Ovary (tissue), 9 donors: ENCODE measurements around the gene GSTT2. TPM values are rescaled to one million over a fixed set of nuclear protein-coding genes. Genes with fewer than 3 reads are reported as not detected.

Experiments used
- DNase-seq, 5 donors: peaks; one replicate each; pipeline ENCODE4 v3.0.0-alpha.2; 2019 to 2020
- H3K27ac ChIP-seq, 2 donors: fragments of 200-600 bp; one replicate each; pipeline versions ENCODE4 v1.5.1 to v1.8.0; 2019 to 2022
- H3K27me3 ChIP-seq: fragments of 200-600 bp; one replicate; pipeline ENCODE4 v1.8.0; 2022
- H3K36me3 ChIP-seq: fragments of 200-600 bp; sonication (generic); one replicate; pipeline ENCODE4 v1.5.1; 2019
- H3K4me1 ChIP-seq: one replicate; pipeline ENCODE4 v1.8.1; 2013; ENCODE audit warnings: mild to moderate bottlenecking, moderate library complexity; ENCODE audit not compliant: insufficient read depth
- H3K4me3 ChIP-seq: fragments of 200-600 bp; sonication (generic); one replicate; pipeline ENCODE4 v1.5.1; 2017
- H3K9me3 ChIP-seq, 2 donors: fragments of 200-600 bp in 1 of 2; sonication (generic) in 1 of 2; one replicate each; pipeline versions ENCODE4 v1.5.1 to v1.8.1; 2013 to 2019; ENCODE audit warnings: mild to moderate bottlenecking in 1 of 2, moderate library complexity in 1 of 2
- CTCF ChIP-seq, 3 donors: fragments of 450-650 bp in 2 of 3; fragments of 200-600 bp in 1 of 3; IDR thresholded peaks; one replicate each; pipeline versions ENCODE4 v1.5.1 to v1.8.0; 2016 to 2022; ENCODE audit warnings: antibody characterized with exemption in 3 of 3, mild to moderate bottlenecking in 1 of 3
- EP300 ChIP-seq: sonication (generic); formaldehyde crosslinking; IDR thresholded peaks from one replicate; pipeline ENCODE4 v1.6.1; 2017; ENCODE audit warnings: antibody characterized with exemption
- POLR2A ChIP-seq: fragments of 450-650 bp; IDR thresholded peaks from one replicate; pipeline ENCODE4 v1.6.1; 2017; ENCODE audit warnings: antibody characterized with exemption, mild to moderate bottlenecking, moderate library complexity
- WGBS, 3 donors: extraction: QIAGEN DNeasy Blood & Tissue Kit in 1 of 3; methylation state at CpG; one replicate each; pipeline versions ENCODE4 v1.1.5 to v1.1.7; 2013 to 2017; 5-methylcytosine and 5-hydroxymethylcytosine counted together
- intact Hi-C, 4 donors: fragments of 100-400 bp; cut with DNase I; formaldehyde crosslinking; loops; one replicate each; pipeline versions ENCODE4 v1.11.0 to v1.15.1; 2022 to 2023
- polyA plus RNA-seq, 2 donors: library from polyadenylated mRNA; stranded (reverse); fragments of 200-250 nt in 1 of 2; fragments of 350-450 nt in 1 of 2; fragmentation: Illumina TruSeq in 1 of 2; extraction: RNeasy Lipid Tissue Mini Kit (QIAGEN cat#74804) in 1 of 2; gene quantifications; one replicate each; pipeline ENCODE4 v1.2.3, GENCODE V29; 2013 to 2014
- total RNA-seq, 7 donors: library from RNA; depleted of rRNA in 2 of 7; stranded (reverse); fragments of >200 nt in 2 of 7; fragmentation: NEBNext Ultra II Directional in 3 of 7; extraction: Animal tissue kit (Norgen Biotek cat#: 25700) in 3 of 7; gene quantifications; one replicate each; pipeline versions ENCODE4 v1.1.0 to v1.2.4, GENCODE V29; 2016 to 2023
- donor health status: DM: no; HTN: no; CAD: no; lungs with moderate emphysema.
- donor health status: DM: no; HTN: no; CAD: no.
- donor health status: Bipolar disorder and iron deficiency.
- donor health status: DM: yes; HTN: yes; CAD: no.
- donor health status: DM: no; HTN: no; CAD: no.
- donor health status: DM: yes; HTN: yes; CAD: no.

The GSTT2 gene
- total and polyA plus RNA-seq, 9 donors = 0.33 to 1.8 (median 0.98) TPM; not detected in 4

GRCh38 chr22:24008022-24008283, 28.0 kb downstream of the GSTT2 start:
- no peak overlapping the region for H3K27ac ChIP-seq
- intact Hi-C loops = loop anchor here in 1 of 4 donors (5.0 kb wide), 1 partner anchor 164 kb away; no protein-coding TSS in a partner anchor

GRCh38 chr22:24008381-24009226, 28.7 kb downstream of the GSTT2 start:
- WGBS, 3 donors = 82 to 86% (median 83%) methylated on average over 6 of the region's 6 CpGs
- intact Hi-C loops = loop anchor here in 1 of 4 donors (5.0 kb wide), 1 partner anchor 164 kb away; no protein-coding TSS in a partner anchor
- TF ChIP-seq POLR2A = no peak
- no peak for TF ChIP-seq EP300
- TF ChIP-seq CTCF (IDR thresholded peaks at IDR 0.05) = no peak
- Histone ChIP-seq H3K4me1 (peaks cover 1% of the 10 kb centered on the region), H3K36me3 (no peaks in the 10 kb centered on the region), H3K27ac (no peak overlapping the region), H3K27me3 (no peaks in the 10 kb centered on the region), H3K9me3 (no peaks in the 10 kb centered on the region), H3K4me3 (no peak overlapping the region)
- no peak for DNase-seq

More at GRCh38 chr22:24008022-24008283, 28.0 kb downstream of the GSTT2 start:
- H3K4me1 ChIP-seq = no peaks in the 10 kb centered on the region
- no peak overlapping the region for H3K4me3 ChIP-seq
- WGBS, 3 donors = 84 to 92% (median 91%) methylated on average over 1 of the region's 1 CpG
- TF ChIP-seq CTCF (IDR thresholded peaks at IDR 0.05) (no peak), EP300 (no peak), POLR2A (no peak)
- no peaks in the 10 kb centered on the region for H3K27me3 ChIP-seq
- DNase-seq = no peak
- no peaks in the 10 kb centered on the region for H3K9me3 ChIP-seq
- H3K36me3 ChIP-seq = no peaks in the 10 kb centered on the region

GRCh38 chr22:24009227-24010017, 29.5 kb downstream of the GSTT2 start:
- intact Hi-C loops = loop anchor here in 1 of 4 donors (5.0 kb wide), 1 partner anchor 163 kb away; no protein-coding TSS in a partner anchor
- TF ChIP-seq POLR2A (no peak), CTCF (IDR thresholded peaks at IDR 0.05) (no peak), EP300 (no peak)
- no peak for DNase-seq
- Histone ChIP-seq H3K4me1 (peaks cover 1% of the 10 kb centered on the region), H3K9me3 (no peaks in the 10 kb centered on the region), H3K27me3 (no peaks in the 10 kb centered on the region), H3K36me3 (no peaks in the 10 kb centered on the region), H3K4me3 (no peak overlapping the region), H3K27ac (no peak overlapping the region)
- whole genome bisulfite sequencing, 3 donors = 82 to 88% (median 86%) methylated on average over 7 of the region's 7 CpGs

GRCh38 chr22:24010018-24010391, 30.1 kb downstream of the GSTT2 start:
- Histone ChIP-seq H3K27ac (no peak overlapping the region), H3K36me3 (no peaks in the 10 kb centered on the region), H3K27me3 (no peaks in the 10 kb centered on the region), H3K9me3 (no peaks in the 10 kb centered on the region), H3K4me1 (peaks cover 1% of the 10 kb centered on the region), H3K4me3 (no peak overlapping the region)
- no peak for DNase-seq
- intact Hi-C loops = no loop called here
- WGBS, 3 donors = 79 to 84% (median 83%) methylated on average over 2 of the region's 2 CpGs
- no peak for TF ChIP-seq POLR2A
- TF ChIP-seq CTCF (IDR thresholded peaks at IDR 0.05) = no peak
